K562 (cell line): ENCODE data around the gene SCGB2B2. TPM values are rescaled to one million over a fixed set of nuclear protein-coding genes. Genes with fewer than 3 reads are reported as not detected.

Experiments used
- ARID3A ChIP-seq: IDR thresholded peaks from 2 replicates; pipeline ENCODE4 v1.6.1; 2012; ENCODE audit warnings: low read depth, low read length, improper control_type of control experiment, borderline replicate concordance
- CEBPZ ChIP-seq: fragments of 150-350 bp; IDR thresholded peaks from 2 replicates; pipeline ENCODE4 v1.6.1; 2014; ENCODE audit warnings: low read depth, mild to moderate bottlenecking, low read length, borderline replicate concordance
- CHCHD3 ChIP-seq: fragments of 250-450 bp; sonication (Bioruptor Pico); IDR thresholded peaks from 2 replicates; pipeline ENCODE4 v2.1.2; 2022; ENCODE audit warnings: mild to moderate bottlenecking
- CTBP1 ChIP-seq: fragments of 450-650 bp; IDR thresholded peaks from 2 replicates; pipeline ENCODE4 v1.6.1; 2016; ENCODE audit warnings: borderline replicate concordance
- DEAF1 ChIP-seq: fragments of 450-650 bp; formaldehyde crosslinking; IDR thresholded peaks from 2 replicates; pipeline ENCODE4 v1.4.0; 2020; ENCODE audit warnings: mild to moderate bottlenecking, moderate library complexity
- HDAC3 ChIP-seq: fragments of 450-650 bp; IDR thresholded peaks from 2 replicates; pipeline ENCODE4 v1.6.1; 2018; ENCODE audit warnings: borderline replicate concordance, mild to moderate bottlenecking, moderate library complexity; ENCODE audit not compliant: partially characterized antibody
- HES1 ChIP-seq: fragments of 450-650 bp; IDR thresholded peaks from 2 replicates; pipeline ENCODE4 v1.6.1; 2016; ENCODE audit warnings: low read depth, mild to moderate bottlenecking, moderate library complexity
- PBX2 ChIP-seq, 2 experiments: IDR thresholded peaks in 1 of 2; conservative IDR thresholded peaks in 1 of 2; 2 replicates each; pipeline ENCODE4 v1.6.1; 2016; ENCODE audit warnings: low read depth in 2 of 2, mild to moderate bottlenecking in 1 of 2, missing compliant biosample characterization in 1 of 2, missing genetic modification characterization in 1 of 2, moderate library complexity in 1 of 2
- PHB ChIP-seq: fragments of 250-450 bp; sonication (Bioruptor Pico); IDR thresholded peaks from 2 replicates; pipeline ENCODE4 v1.5.0; 2021
- SNRNP70 ChIP-seq: fragments of 200-400 bp; formaldehyde crosslinking; optimal IDR thresholded peaks from 2 replicates; pipeline ENCODE3; 2017; ENCODE audit warnings: low read depth, low read length
- TAF15 ChIP-seq: fragments of 200-400 bp; formaldehyde crosslinking; IDR thresholded peaks from 2 replicates; pipeline ENCODE4 v1.6.1; 2017; ENCODE audit warnings: mild to moderate bottlenecking, low read depth, low read length, moderate library complexity
- USF1 ChIP-seq: sonication (generic); formaldehyde crosslinking; IDR thresholded peaks from 2 replicates; pipeline ENCODE4 v1.9.0; 2022; ENCODE audit warnings: mild to moderate bottlenecking, missing genetic modification reagents
- USF2 ChIP-seq: sonication (generic); formaldehyde crosslinking; IDR thresholded peaks from 2 replicates; pipeline ENCODE4 v1.5.0; 2020; ENCODE audit warnings: missing genetic modification reagents
- polyA plus RNA-seq, 8 experiments: library from polyadenylated mRNA; depleted of rRNA in 4 of 8; stranded (reverse) in 5 of 8; unstranded in 3 of 8; fragments of >200 nt; fragmentation: Nextera tagmentation in 2 of 8; fragmentation: Illumina TruSeq in 1 of 8; extraction: Ambion mirVana in 2 of 8; extraction: Trizol in 1 of 8; gene quantifications; 2 replicates each; pipeline versions ENCODE4 v1.2.1 to v1.2.3, GENCODE V29; 2011 to 2014; ENCODE audit warnings: inconsistent platforms in 1 of 8, missing spikeins in 1 of 8
- total RNA-seq, 7 experiments: library from RNA; depleted of rRNA in 6 of 7; stranded (reverse); fragments of >200 nt in 6 of 7; fragmentation: Illumina TruSeq in 2 of 7; extraction: Trizol in 2 of 7; gene quantifications; 2 replicates each; pipeline versions ENCODE4 v1.2.1 to v1.2.3, GENCODE V29; 2011 to 2021; ENCODE audit warnings: low replicate concordance in 1 of 7

The SCGB2B2 gene
- total and polyA plus RNA-seq, 9 of the 15 experiments (the other 6 are each of a cell fraction or from before 2014, with no cell fraction given) = not detected

- TF ChIP-seq DEAF1 (peak; percentile 81), CEBPZ (no peak), PBX2 (CRISPR knock-in tag; IDR thresholded peaks at IDR 0.05; ENCODE audit: low read depth) (no peak), PBX2 (tag; conservative IDR thresholded peaks at IDR 0.05; ENCODE audit: low read depth) (no peak), USF2 (CRISPR knock-in tag) (peak; percentile 42), CTBP1 (peak; percentile 22; the same call in 1 of the 2 replicates), CHCHD3 (CRISPR knock-in tag) (no peak), ARID3A (no peak), TAF15 (no peak), HDAC3 (no peak), PHB (CRISPR knock-in tag) (no peak), USF1 (CRISPR knock-in tag) (peak; percentile 27; the same call in 1 of the 2 replicates), HES1 (no peak), SNRNP70 (no peak)
Observed at GRCh38 chr19:34712395-34713261, 35.7 kb upstream of the SCGB2B2 start (continued).
